Endothelial cell of umbilical vein (primary cell): ENCODE measurements around the gene TRIM68.

Experiments used
- CTCF ChIP-seq, 2 donors: IDR thresholded peaks; 1 replicate in 1 of 2; 2 replicates in 1 of 2; pipeline ENCODE4 v1.5.1; 2011; ENCODE audit warnings: low read length in 2 of 2, mild to moderate bottlenecking in 2 of 2, moderate library complexity in 2 of 2, control low read depth in 1 of 2, inconsistent platforms in 1 of 2, low read depth in 1 of 2; ENCODE audit not compliant: insufficient read depth in 1 of 2; ENCODE audit errors: extremely low read depth in 1 of 2
- EZH2 ChIP-seq: IDR thresholded peaks from 2 replicates; pipeline ENCODE4 v1.6.1; 2012; ENCODE audit warnings: borderline replicate concordance, low read depth, mild to moderate bottlenecking, moderate library complexity, low read length, inconsistent platforms; ENCODE audit not compliant: severe bottlenecking
- JUN ChIP-seq: IDR thresholded peaks from 2 replicates; pipeline ENCODE4 v1.6.1; 2011; ENCODE audit warnings: borderline replicate concordance, low read depth; ENCODE audit not compliant: insufficient read length, insufficient read depth
- MYC ChIP-seq: IDR thresholded peaks from one replicate; pipeline ENCODE4 v1.6.1; 2011; ENCODE audit warnings: mild to moderate bottlenecking, low read depth, low read length
- POLR2A ChIP-seq: IDR thresholded peaks from 2 replicates; pipeline ENCODE4 v1.6.1; 2012; ENCODE audit warnings: low read depth, mild to moderate bottlenecking, control low read depth, low read length
- POLR2AphosphoS5 ChIP-seq: IDR thresholded peaks from 2 replicates; pipeline ENCODE4 v1.6.1; 2012; ENCODE audit warnings: low read depth, mild to moderate bottlenecking, control low read depth, low read length, moderate library complexity; ENCODE audit not compliant: insufficient read depth

GRCh38 chr11:4619514-4619913 is 11.5 kb upstream of the TRIM68 start:
- no peak for TF ChIP-seq CTCF (IDR thresholded peaks at IDR 0.05; ENCODE audit: extremely low read depth in 1 of 2, insufficient read depth in 1 of 2, low read depth in 1 of 2, low read length in 2 of 2)
- TF ChIP-seq POLR2AphosphoS5: no peak
- no peak for TF ChIP-seq EZH2
- TF ChIP-seq POLR2A: no peak
- no peak for TF ChIP-seq MYC
- no peak for TF ChIP-seq JUN
